Measurements from ENCODE around the gene LCAT. TPM values are rescaled to one million over a fixed set of nuclear protein-coding genes. Genes with fewer than 3 reads are reported as not detected.

The LCAT gene
- total and polyA plus RNA-seq, 9 of the 15 experiments (the other 6 are each of a cell fraction or from before 2014, with no cell fraction given), result 0.46 to 21.0 (median 5.0) TPM

- Histone ChIP-seq H3K36me3 (ENCODE audit: control insufficient read depth, insufficient read depth, low read length) (0 out of 3 replicates have a peak, but pooled peaks cover 3% of the 10 kb centered on the region), H3K4me2 (ENCODE audit: insufficient read depth, low read length) (peak within 1 kb of the TSS; percentile 92), H3K4me3 (peak within 1 kb of the TSS; percentile 95), H3K9me3 (replicated peaks; ENCODE audit: control insufficient read depth, insufficient read depth, low read depth, low read length) (no peaks in the 10 kb centered on the region), H3K27me3 (ENCODE audit: control insufficient read depth in 2 of 2, insufficient read depth in 2 of 2, low read length in 2 of 2) (no peaks in the 10 kb centered on the region), H3K9me1 (ENCODE audit: control insufficient read depth, insufficient read depth, low read length) (no peaks in the 10 kb centered on the region), H4K20me1 (replicated peaks; ENCODE audit: control insufficient read depth, insufficient read depth, low read length) (0 out of 2 replicates have a peak, but pooled peaks cover 7% of the 10 kb centered on the region), H3K9ac (ENCODE audit: insufficient read depth in 1 of 2, low read depth in 2 of 2, low read length in 2 of 2) (peak within 1 kb of the TSS; percentile 95 to 100), H3K27ac (ENCODE audit: extremely low read depth, low read depth, low read length) (peak within 1 kb of the TSS; percentile 91), H2AFZ (ENCODE audit: low read depth, low read length) (peak within 1 kb of the TSS; percentile 86), H3K4me1 (replicated peaks in 1 of 2; ENCODE audit: control insufficient read depth in 2 of 2, insufficient read depth in 2 of 2, low read length in 2 of 2) (peaks cover 8 to 26% of the 10 kb centered on the region in 2 experiments; a peak in 4 of 5 replicates), H3K79me2 (ENCODE audit: control insufficient read depth, insufficient read depth, low read length) (peaks cover 47% of the 10 kb centered on the region)
- FAIRE-seq, result peak; percentile 89
- ChIA-PET POLR2A (interaction anchor here (0.6 to 1.6 kb wide), 5 partner anchors 12 to 41 kb away, joined by 3 to 5 read pairs (median 3); partner anchors contain the start of gene CTRL), CTCF (ENCODE audit: low intra/inter-chr PET ratio) (interaction anchor here (0.8 kb wide), 1 partner anchor 77 kb away, joined by 3 read pairs; no protein-coding TSS in a partner anchor)
- intact Hi-C loops (cut with micrococcal nuclease) (loop anchor here (2.0 kb wide), 1 partner anchor 46 kb away; the partner anchor contains the start of genes CENPT and NUTF2), in situ Hi-C loops (cut with MboI) (no loop called here)
- no TSS peak for BruUV-seq (replicated peaks)
- 0% methylated on average over 49 of the region's 90 CpGs for WGBS (ENCODE audit: insufficient coverage, low coverage, missing lambda C conversion rate)
- peak; percentile 97 to 99 (median 97) for DNase-seq (ENCODE audit: extremely low read depth in 1 of 4, low spot score in 3 of 4)
- ATAC-seq, result peak; percentile 95
- peak; percentile 39; the same call in 1 of the 2 replicates for TF ChIP-seq KHSRP (IDR thresholded peaks at IDR 0.05)
- TF ChIP-seq ZNF146 (CRISPR knock-in tag; IDR thresholded peaks at IDR 0.05; ENCODE audit: unreplicated experiment), result no peak
- no peak for TF ChIP-seq NFATC3 (IDR thresholded peaks at IDR 0.05)
- no peak for TF ChIP-seq HSF4 (CRISPR knock-in tag; IDR thresholded peaks at IDR 0.05; ENCODE audit: borderline replicate concordance)
- TF ChIP-seq C11orf30 (IDR thresholded peaks at IDR 0.05; ENCODE audit: low read depth), result peak; percentile 63
- peak; percentile 75 for TF ChIP-seq TAF1 (IDR thresholded peaks at IDR 0.05; ENCODE audit: control insufficient read depth, extremely low read depth, insufficient read depth, low read length, severe bottlenecking)
- no peak for TF ChIP-seq SAFB (IDR thresholded peaks at IDR 0.05; ENCODE audit: borderline replicate concordance, low read depth, low read length)
- no peak for TF ChIP-seq STAG1 (CRISPR knock-in tag; IDR thresholded peaks at IDR 0.05; ENCODE audit: borderline replicate concordance)
- no peak for TF ChIP-seq TEAD4 (IDR thresholded peaks at IDR 0.05; ENCODE audit: low read length)
- TF ChIP-seq TEAD4 (CRISPR knock-in tag; IDR thresholded peaks at IDR 0.05; ENCODE audit: borderline replicate concordance), result 0 out of 2 replicates have a peak, but pooled peaks have one; percentile 39
- TF ChIP-seq HCFC1 (IDR thresholded peaks at IDR 0.05; ENCODE audit: low read depth, low read length), result peak; percentile 73
- no peak for TF ChIP-seq KDM2B (CRISPR knock-in tag; IDR thresholded peaks at IDR 0.05)
- no peak for TF ChIP-seq FOXJ2 (tag; IDR thresholded peaks at IDR 0.05)
- no peak for TF ChIP-seq CC2D1A (IDR thresholded peaks at IDR 0.05)
- TF ChIP-seq CREM (IDR thresholded peaks at IDR 0.05; ENCODE audit: low read depth), result peak; percentile 98
- TF ChIP-seq, protein P1, sequence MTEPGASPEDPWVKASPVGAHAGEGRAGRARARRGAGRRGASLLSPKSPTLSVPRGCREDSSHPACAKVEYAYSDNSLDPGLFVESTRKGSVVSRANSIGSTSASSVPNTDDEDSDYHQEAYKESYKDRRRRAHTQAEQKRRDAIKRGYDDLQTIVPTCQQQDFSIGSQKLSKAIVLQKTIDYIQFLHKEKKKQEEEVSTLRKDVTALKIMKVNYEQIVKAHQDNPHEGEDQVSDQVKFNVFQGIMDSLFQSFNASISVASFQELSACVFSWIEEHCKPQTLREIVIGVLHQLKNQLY (CRISPR knock-in tag; conservative IDR thresholded peaks at IDR 0.05), result no peak
- peak; percentile 49; the same call in 1 of the 2 replicates for TF ChIP-seq ZNF212 (CRISPR knock-in tag; IDR thresholded peaks at IDR 0.05)
- no peak for TF ChIP-seq RCOR1 (IDR thresholded peaks at IDR 0.05; ENCODE audit: borderline replicate concordance in 1 of 2, low read depth in 2 of 2, low read length in 2 of 2)
- no peak for TF ChIP-seq TAF15 (IDR thresholded peaks at IDR 0.05; ENCODE audit: low read depth, low read length)
Measured at GRCh38 chr16:67892899-67893742, 50.8 kb downstream of the LCAT start, which contains the start of gene PSKH1. Gene PSKH1 (plus strand): TSS chr16:67893254. CDS start chr16:67908750, 15,496 bp downstream.
